Globus pallidus (tissue), 1 donor: ENCODE measurements around the gene ASPG.

Source experiments
- DNase-seq: peaks from one replicate; pipeline ENCODE4 v3.0.0-alpha.2; 2015; ENCODE audit warnings: low spot score

Gene ASPG

DNA sequence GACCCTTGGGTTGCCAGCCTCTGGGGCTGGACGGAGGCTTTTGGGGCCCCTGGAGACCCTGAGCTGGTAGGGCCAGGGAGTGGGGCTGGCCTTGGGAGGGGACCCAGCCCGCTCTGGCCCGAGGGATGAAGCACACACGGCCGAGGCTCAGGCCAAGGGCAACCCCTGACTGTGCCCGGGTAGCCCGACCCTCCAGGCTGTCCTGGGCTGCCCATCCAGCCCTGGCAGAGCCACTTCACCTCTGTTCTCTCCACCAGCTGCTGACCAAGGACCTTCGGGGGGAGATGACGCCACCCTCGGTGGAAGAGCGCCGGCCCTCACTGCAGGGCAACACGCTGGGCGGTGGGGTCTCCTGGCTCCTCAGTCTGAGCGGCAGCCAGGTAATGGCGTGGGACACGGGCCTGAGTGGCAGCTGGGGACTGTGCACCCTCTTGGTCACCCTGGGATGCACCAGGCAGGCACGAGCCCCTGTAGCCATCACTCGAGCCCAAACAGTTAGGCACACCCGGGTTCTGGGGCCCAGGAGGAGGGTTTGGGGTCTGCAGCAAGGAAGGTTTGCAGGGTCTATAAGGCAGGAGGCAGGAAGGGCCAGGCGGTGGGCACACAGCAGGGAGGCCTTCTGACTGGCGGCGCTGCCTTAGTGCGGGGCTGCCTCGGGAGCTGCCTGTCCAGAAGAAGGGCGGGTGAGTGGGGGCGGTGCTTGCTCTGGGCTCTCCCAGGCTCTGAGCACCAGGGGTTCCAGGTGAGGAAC, 19.7 kb downstream of the ASPG start:
- no peak for DNase-seq

DNA sequence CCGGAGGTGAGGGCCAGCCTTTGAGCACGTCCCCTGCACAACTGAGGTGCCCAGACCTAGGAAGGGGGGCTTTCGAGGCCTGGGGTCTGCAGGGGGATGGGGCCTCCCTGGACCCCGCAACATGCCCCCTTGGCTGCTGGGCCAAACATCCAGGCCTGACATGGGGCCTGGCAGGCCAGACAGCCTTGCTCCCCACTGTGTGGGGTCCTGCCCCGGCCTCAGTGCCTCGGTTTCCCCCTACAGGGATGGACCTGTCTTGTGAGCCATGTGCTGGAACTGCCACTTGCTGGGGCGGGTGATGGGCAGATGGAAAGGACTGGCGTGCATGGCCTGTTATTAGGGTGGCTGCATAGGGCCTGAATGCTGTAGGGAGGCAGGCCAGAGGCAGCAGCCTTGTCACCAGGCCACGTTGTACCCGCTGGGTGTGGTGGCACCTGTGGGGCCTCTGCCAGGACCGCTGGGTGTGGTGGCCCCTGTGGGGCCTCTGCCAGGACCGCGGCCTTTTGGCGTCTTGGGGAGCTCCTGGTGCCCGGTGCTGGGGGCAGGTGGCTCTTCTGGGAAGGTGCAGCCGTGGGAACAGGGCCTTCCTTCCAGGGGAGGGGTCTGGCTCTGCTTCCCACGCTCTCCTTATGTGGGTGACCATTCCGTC, 20.4 kb downstream of the ASPG start:
- DNase-seq, result no peak

DNA sequence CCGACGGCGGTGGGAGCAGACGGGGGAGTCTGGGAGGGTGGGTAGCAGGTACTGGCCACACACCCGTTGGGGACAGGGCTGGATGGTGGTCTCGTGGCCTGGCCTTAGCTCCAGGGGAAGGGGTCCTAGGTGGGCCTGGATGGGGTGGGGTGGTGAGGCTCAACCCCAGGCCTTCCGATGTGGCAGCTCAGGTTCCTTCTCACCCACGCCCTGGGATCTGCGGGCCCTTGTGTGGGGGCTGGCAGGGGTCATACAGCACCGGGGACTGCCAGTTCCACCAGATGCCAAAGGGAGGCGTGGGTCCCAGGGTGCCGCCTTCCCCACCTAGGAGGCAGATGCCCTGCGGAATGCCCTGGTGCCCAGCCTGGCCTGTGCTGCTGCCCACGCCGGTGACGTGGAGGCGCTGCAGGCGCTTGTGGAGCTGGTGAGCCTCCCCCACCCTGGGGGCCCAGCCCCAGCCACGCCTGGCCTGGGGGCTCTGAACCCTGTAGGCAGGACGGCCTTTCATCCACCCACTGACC, 21.0 kb downstream of the ASPG start:
- no peak for DNase-seq

DNA sequence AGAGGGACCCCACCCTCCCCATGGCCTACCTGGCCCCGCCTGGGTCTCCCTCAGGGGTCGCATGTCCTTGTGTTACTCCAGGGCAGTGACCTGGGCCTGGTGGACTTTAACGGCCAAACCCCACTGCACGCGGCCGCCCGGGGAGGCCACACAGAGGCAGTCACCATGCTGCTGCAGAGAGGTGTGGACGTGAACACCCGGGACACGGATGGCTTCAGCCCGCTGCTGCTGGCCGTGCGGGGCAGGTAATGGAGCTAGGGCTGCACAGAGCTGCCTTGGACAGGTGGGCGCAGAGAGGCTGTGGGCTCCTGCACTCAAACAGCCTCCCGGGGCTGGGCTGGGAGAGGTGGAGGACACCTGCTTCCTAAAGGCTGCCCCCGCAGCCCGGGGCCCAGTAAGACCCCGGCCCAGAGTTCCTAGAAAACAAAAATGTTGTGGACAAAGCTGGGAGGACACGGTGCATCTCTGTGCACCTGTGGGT, 21.6 kb downstream of the ASPG start:
- DNase-seq, result no peak

DNA sequence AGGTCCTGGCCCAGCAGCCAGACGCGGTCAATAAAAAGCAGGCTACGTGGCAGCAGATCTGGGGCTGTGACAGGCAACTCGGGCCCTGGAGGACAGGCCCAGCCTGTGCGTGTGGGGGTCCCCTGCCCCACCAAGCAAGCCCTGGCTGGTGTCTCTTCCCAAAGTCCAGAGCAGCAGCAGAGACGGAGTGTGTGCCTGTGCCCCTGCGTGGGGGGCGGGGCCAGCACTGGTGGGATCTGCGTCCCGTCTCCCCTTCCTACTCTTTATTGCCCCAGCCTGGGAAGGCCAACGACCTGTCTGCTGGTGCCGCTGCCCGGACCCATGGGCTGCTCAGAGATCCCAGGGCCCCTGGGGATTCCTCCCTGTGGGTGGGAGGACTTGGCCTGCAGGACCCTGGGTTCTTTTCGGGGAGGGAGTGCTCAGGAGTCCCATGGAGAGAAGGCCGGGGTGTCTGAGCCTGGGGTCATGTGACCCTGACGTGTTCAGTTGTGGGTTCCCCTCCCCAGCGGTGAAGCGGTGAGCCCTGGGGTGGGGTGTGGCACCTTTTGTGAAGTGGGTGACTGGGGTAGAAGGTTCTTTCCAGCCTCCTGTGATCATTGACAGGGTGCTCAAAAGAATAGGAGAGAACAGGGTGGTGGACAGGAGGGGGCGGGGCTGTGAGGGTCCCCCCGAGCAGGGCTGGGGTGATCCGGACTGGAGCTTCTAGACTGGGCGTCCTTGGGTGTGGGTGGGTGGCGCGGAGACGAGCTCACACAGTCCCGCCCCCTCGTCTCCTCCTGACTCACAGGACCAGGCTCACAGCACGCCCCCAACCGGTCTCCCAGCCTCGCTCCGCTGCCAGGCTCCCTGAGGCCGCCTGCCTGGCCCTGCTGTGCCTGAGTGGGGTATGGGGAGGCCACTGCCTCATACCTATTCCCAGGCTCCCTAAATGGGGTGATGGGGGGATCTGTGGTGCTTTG, 22.4 kb downstream of the ASPG start:
- DNase-seq, result no peak

DNA sequence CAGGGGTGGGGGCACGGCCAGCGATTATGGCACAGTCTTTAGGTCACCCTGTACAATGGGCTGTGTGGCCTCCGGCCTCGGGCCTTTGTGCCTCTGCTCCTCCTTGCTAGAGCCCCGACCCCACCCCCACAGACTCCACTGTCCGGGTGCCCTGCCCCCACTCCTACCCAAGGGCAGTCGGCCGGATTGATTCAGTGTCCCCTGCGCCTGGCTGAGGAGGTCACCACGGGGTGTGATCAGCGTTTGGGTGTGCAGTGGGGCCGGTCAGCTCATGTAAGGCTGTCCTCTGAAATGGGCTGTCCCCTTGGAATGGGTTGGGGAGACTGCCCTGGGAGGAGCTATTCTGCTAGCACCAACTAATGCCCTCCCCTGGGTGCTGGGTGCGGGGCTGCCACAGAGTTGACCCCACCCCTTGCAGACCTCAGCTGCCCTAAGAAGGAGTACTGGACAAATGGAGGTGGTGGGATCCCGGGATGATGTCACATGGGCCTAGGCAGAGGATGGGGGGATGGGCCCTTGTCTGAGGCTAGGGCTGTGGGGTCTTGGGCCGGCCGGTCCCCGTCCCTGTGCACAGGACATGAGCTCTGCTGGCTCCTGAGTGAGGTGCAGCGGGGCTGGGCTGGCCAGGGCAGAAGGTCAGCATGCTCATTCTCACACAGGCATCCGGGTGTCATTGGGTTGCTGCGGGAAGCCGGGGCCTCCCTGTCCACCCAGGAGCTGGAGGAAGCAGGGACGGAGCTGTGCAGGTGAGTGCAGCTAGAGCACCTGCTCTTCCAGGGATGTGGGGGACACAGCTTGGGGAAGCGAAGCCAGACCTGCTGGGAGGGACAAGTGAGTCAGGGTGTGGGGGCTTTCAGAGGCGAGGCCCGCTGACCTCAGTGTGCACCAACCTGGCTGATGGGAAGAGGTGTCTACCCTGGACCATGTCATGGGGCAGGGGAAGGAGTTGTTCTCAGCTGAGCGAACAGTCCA, 23.4 kb downstream of the ASPG start:
- DNase-seq, result no peak

DNA sequence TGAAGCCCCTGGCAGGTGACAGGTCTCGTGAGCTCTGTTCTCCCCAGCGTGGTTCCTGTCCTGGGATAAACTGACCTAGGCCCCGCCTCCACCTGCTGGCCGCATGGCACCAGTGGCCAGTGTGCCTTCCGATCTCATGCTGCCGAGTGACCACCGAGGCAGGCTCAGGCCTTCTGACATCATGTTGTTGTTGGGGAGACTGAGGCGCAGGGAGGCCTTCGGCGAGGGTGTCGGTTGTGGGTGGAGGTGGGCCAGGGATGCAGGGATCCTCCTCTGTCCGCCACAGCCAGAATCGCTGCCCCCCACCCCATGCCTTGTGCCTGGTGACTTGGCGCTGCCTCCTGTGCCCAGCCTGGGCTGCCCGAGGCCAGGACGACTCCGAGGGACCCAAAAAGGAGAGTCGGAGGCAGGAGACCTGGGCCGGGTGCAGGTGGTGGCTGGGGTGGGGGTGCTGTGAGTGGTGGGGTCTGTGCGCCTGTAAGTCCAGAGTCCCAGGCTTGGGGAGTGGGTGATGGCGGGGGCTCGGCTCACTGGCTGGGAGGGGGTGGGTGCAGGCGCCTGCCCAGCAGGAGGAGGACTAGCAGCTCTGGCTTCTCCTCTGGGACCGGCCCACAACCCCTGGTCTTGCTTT, 24.3 kb downstream of the ASPG start:
- no peak for DNase-seq

DNA sequence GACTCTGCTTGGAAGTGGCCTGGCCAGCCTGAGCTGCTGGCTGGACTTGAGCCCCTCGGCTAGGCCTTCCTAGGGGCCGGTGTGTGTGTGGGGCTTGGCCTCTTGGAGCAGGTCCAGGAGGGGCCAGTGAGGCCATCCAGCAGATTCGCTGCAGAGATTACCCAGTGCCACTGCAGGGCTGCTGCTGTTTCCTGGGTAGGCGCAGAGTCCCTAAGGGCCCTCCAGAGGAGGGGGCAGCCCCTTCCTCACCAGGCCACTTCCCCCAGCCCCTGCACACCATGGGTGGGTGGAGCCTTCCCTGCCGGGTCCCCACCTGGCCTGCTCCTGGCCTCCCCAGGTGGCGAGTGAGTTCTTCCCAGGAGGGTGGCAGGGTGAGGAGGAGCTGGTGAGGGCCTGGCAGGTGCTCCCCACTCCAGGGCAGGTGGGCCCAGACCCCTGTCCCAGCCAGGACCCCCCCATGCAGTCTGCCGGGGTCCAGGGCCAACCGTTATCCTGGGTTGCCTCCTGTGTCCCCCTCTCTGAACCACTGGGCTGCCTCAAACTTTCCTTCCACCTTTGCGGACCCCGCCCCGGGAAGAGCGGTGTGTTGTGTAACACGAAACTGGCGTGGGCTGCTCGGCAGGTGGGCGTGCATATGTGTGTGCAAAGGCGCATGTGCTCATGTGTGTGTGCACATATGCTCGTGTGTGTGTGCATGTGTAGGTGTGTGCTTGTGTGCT, 25.1 kb downstream of the ASPG start:
- no peak for DNase-seq

DNA sequence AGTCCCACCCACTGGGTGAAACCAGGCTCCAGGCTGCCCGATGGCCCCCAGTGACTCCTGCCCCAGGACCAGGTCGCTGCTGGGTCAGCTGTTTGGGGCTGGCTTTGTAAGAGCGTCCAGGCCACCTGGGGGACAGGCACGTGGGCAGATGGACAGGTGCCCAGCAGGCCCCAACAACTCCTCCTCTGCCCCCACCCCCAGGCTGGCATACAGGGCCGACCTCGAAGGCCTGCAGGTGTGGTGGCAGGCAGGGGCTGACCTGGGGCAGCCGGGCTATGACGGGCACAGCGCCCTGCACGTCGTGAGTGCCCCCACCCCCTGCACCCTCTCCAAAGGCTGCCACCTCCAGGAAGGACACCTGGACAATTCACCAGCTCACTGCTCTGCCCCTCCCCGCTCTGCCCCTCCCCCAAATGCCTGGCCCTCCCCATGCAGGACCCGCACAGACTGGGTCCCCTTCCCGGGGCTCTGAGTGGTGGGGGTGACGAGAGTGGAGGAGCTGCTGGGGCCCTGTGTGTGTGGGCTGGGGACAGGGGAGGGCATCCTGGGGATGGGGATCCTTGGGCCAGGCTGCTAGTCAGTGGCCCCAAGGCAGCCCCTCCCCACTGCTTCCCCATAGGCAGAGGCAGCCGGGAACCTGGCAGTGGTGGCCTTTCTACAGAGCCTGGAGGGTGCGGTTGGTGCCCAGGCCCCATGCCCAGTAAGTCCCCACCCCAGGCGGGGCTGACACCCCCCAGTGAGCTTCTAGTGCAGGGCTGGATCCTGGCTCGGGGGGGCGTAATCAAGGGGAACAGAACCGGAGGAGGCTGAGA, 26.0 kb downstream of the ASPG start:
- no peak for DNase-seq

DNA sequence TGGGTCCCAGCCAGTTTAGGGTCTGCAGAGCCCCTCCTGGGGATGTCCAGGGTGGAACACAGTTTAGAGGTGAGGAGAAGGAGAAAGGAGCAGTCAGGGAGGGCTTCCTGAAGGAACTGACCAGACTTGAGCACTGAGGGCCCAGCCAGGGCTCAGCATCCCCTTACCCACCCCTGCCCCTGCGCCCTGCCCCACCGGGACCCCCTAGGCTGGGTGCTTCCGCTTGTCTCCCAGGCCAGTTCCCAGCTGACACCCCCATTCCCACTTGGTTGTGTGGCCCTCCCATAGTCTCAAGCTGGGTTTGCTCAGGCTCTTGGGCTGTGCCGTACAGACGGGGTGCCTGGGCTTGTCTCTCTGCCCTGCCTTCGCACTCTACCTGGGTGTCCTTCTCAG, 26.6 kb downstream of the ASPG start:
- DNase-seq, result no peak

DNA sequence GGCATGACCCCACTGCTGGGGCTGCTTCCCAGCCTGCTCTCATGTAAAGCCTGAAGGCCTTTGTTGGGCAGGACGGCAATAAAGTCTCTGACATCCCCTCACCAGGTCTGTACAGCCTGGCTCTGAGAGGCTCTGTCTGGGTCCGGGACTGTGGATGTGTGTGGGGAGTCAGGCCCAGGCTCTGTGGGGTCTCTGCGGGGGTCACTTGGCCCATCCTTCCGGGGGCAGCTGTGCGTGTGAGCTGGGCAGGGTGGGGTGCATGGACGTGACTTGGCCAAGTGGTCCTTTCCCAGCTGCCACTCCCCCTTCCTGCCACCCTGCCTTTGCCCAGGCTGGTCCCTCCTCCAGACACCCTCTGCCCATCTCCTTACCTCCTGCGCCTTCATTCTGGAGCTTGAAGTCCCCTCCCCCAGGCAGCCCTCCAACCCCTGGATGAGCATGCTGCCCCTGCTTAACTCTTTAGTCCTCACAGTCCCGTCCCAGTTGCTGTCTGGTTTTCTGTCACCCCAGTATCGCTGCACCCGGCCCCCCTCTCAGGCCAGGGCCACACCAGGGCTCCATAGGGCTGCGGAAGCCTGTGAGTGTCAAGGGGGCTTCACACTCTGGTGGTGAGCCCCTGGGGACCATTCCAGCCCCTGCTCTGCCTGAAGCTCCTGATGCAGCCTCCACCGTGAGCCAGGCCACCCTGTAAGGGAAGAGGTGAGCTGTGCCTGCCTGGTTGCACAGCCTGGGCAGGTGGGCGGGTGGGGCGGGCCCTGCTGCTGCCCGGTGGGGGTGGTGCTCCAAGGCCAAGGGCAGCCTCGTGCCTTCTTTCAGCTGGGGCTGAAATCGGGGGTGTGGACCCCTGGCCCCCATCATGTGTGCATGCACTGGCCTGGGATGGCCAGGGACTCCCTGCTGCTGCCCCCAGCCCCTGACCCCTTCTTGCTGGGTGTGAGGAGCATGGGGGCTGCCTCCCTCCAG, 27.4 kb downstream of the ASPG start:
- DNase-seq, result no peak

DNA sequence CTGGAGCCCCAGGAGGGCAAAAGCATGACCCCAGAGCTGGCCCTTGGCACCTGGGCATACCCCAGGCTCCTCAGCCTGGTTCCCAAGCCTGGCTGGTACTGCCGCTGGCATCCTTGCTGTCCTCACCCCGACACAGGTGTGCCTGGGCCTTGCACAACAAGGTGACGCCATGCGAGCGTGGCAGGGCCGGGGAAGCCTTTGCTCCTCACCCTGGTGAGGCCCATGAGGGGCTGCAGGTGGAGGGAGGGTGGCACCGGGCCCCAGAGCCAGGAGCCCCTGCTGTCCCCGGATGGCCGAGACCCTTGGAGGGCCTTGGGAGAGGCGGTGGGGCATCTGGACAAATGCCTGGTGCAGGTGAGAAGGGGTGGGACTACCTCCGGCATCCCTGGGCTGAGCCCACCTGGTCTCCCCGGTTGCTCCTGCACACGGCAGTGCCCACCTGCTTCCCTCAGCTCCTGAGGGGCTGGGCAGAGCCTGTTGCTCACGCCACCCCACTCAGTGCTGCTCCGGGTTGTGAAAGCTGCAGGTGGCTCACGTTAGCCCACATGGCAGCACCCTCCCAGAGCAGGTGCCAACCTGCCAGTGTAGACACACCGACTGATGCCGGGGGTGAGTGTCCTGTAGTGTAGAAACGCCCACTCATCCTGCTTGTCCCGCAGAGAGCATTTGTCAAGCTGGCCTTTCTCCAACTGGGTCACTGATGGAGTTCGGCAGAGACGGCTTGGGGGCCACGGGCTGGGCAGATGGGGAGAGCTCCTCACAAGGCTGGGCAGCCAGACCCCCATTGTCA, 28.3 kb downstream of the ASPG start:
- no peak for DNase-seq

DNA sequence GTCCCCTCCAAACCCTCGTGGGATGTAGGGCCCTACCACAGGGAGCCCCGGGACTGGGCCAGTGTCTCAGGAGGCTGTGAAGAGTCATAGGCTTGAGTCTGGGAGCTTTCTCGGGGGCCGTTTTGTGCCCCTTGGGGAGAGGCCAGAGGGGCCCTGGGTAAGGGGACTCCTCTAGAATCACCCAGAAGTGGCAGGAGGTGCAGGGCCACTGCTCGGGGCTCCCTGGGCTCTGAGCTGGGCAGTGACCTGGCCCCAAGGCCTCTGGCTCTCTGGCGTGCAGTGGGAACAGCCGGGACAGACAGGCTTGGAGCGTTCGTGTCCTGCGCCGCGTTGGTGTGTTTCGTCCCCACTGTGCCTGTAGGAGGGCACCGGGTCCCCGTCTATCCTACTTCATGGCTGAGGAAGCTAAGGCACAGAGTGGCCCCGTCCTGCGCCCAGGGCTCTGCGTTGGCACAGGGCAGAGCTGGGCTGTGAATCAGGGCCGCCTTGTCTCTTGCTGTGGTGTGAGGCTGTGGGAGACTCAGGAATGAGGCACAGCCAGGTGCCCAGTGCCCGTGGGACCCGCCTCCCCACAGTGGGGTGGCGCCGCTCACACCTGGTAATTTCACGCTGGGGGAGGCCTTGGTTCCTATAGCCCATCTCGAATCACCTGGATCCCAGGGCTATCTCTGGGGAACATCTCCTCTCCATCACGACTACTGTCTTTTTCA, 29.1 kb downstream of the ASPG start:
- no peak for DNase-seq

DNA sequence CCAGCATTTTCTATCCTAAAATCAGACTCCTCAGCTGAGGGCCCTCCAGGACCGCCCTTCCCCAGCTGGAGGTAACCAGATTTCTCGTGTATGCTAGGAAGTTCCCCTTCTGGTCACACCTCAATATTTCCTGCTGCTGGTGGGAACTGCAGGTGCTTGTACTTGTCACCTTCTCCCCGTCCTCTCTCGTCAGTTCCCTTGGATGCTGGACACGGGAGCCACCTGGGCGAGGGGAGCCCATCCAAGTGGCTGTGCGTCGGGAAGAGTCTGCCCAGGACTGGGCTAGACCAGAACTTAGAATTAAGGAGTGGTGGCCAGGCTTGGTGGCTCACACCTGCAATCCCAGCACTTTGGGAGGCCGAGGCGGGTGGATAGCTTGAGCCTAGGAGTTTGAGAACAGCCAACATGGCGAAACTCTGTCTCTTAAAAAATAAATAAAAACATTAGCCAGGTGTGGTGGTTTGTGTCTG, 29.7 kb downstream of the ASPG start:
- no peak for DNase-seq

DNA sequence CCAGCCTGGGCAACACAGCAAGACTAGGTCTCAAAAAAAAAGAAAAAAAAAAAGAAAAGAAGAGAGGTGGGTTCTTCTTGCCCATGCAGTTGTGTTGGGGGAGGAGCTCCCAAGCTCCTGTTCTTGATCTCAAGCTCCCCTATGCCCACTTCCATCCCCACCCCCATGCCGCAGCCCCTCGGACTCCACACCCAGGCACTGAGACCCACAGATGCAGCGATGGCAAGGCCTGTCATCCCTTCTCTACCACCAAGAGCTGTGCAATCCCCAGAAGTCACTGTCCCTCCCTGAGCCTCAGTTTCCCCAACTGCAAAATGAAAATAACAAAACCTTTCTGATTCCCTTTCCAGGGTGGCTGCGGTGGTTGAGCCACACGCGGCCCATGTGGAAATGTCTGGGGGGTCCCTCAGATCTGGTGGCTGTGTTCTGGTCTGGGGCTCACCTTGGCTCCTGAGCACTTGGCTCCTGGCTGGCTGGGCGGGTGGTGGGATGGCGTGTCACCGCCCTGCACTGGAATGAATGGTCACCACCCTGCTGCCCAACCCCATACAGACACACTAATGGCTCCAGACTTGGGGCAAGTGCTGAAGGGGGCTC, 30.3 kb downstream of the ASPG start:
- no peak for DNase-seq

DNA sequence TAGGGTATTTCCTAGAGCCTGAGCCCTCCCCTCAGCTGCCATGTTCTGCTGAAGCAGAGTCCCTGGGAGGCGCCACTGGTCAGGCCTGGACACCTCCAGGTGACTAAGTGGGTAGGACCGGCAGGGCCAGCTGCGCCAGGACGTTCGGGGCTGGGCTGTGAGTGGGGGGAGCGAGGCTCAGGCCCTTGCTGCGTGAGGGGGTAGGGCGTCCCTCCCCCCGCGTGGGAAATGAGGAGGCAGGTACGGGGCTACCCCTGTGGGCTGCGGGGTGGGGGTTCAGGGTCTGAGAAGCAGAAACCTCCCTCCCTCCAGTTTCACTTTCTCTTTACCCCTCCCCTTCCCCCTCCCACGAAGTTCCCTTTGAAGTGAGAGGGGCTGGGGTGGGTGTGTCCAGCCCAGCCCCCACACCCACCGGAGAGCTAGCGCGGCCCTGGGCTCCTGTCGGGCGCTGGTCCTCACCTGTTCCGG, 30.8 kb downstream of the ASPG start:
- no peak for DNase-seq
